Body of pancreas (tissue), 4 donors: ENCODE results near the gene MRPL14.

ENCODE experiments used
- POLR2A ChIP-seq, 3 donors: fragments of 450-650 bp; IDR thresholded peaks; one replicate each; pipeline ENCODE4 v1.6.1; 2016; ENCODE audit warnings: antibody characterized with exemption in 3 of 3, mild to moderate bottlenecking in 2 of 3
- TF ChIP-seq, protein P1 (sequence below), 7 experiments: fragments of 450-650 bp in 4 of 7; fragments of 200-600 bp in 3 of 7; sonication (generic) in 3 of 7; IDR thresholded peaks; one replicate each; pipeline ENCODE4 v1.5.1; 2016 to 2019; ENCODE audit warnings: antibody characterized with exemption in 7 of 7

DNA sequence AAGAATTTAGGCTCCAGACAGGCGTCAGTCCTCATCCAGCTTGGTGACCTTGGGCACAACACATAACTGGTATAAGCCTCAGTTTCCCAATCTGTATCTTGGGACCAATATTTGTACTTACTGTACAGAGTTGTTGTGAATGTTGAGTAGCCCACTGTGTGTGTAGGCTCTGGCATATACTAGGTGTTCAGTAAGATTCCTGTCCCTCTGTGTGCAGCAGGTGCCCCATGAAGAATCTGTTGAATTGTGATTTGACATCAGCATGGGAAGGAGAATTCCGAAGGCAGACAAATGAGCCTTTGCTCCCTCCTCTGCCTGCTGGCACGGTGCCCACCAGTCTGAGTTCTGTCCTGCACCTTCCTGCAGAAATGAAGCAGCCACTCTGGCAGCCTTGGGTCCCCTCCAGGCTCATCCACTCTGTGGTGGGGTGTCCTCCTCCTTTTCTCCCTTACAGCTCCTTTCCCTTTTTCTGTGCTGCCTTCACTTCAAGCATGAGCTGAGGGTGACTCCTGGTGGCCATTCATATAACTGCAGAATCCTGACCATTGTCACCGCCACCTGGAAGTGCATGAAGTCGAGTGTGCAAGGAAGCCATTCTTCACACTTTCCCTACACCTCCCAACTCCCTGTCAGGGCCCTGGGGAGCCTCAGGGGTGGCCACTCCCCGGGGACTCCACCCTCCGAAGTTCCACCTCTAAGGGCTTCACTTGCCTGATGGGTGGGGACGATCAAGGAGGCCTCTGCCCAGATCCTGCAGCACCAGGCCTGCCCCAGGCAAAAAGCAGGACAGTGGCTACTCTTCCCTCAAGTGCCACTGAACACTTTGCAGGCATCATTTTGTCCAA is 48.2 kb downstream of the MRPL14 start:
- TF ChIP-seq POLR2A (IDR thresholded peaks at IDR 0.05) = no peak
- TF ChIP-seq, protein P1, sequence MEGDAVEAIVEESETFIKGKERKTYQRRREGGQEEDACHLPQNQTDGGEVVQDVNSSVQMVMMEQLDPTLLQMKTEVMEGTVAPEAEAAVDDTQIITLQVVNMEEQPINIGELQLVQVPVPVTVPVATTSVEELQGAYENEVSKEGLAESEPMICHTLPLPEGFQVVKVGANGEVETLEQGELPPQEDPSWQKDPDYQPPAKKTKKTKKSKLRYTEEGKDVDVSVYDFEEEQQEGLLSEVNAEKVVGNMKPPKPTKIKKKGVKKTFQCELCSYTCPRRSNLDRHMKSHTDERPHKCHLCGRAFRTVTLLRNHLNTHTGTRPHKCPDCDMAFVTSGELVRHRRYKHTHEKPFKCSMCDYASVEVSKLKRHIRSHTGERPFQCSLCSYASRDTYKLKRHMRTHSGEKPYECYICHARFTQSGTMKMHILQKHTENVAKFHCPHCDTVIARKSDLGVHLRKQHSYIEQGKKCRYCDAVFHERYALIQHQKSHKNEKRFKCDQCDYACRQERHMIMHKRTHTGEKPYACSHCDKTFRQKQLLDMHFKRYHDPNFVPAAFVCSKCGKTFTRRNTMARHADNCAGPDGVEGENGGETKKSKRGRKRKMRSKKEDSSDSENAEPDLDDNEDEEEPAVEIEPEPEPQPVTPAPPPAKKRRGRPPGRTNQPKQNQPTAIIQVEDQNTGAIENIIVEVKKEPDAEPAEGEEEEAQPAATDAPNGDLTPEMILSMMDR (IDR thresholded peaks at IDR 0.05) = peak; percentile 80 to 97 (median 97)
